Activated T-helper 2 cell treated with anti-CD3 and anti-CD28 coated beads, Interferon-gamma antibody, Interleukin-2, Interleukin-4, amounts not matched to agents 10 μg/mL and 5 μg/mL and 100 μg/mL, durations not matched to agents 14 hours and 24 hours and 36 hours (primary cell): ENCODE results near the gene HUS1B. TPM values are rescaled to one million over a fixed set of nuclear protein-coding genes. Genes with fewer than 3 reads are reported as not detected.

Experiments
- DNase-seq: peaks from one replicate; pipeline ENCODE4 v3.0.0; 2021; ENCODE audit warnings: low spot score
- H3K27ac Mint-ChIP-seq: one replicate; pipeline ENCODE4 v1.8.0; 2021; ENCODE audit warnings: mixed read lengths
- H3K27me3 Mint-ChIP-seq: one replicate; pipeline ENCODE4 v1.8.0; 2021; ENCODE audit warnings: low read depth, mixed read lengths
- H3K36me3 Mint-ChIP-seq: one replicate; pipeline ENCODE4 v1.8.0; 2021; ENCODE audit warnings: low read depth, mixed read lengths
- H3K4me1 Mint-ChIP-seq: one replicate; pipeline ENCODE4 v1.8.0; 2021; ENCODE audit warnings: low read depth, mixed read lengths
- H3K4me3 Mint-ChIP-seq: one replicate; pipeline ENCODE4 v1.8.0; 2021; ENCODE audit warnings: low read depth, mild to moderate bottlenecking, moderate library complexity, mixed read lengths
- H3K9me3 Mint-ChIP-seq: one replicate; pipeline ENCODE4 v1.8.0; 2021; ENCODE audit warnings: mixed read lengths
- intact Hi-C: fragments of 100-400 bp; cut with micrococcal nuclease; formaldehyde crosslinking; loops from one replicate; pipeline ENCODE4 v1.15.1; 2023
- total RNA-seq: library from RNA; stranded (reverse); gene quantifications from 2 replicates; pipeline ENCODE4 v1.2.3, GENCODE V29; 2022

Gene HUS1B
- total RNA-seq, 1 donor from 2014 or later: 1.6 TPM

- H3K4me1 Mint-ChIP-seq: peaks cover 14% of the 10 kb centered on the region
- no peak overlapping the region for H3K4me3 Mint-ChIP-seq
- no peaks in the 10 kb centered on the region for H3K27me3 Mint-ChIP-seq
- intact Hi-C loops: no loop called here
- H3K36me3 Mint-ChIP-seq: peaks cover 40% of the 10 kb centered on the region
- no peak overlapping the region for H3K27ac Mint-ChIP-seq
- H3K9me3 Mint-ChIP-seq: no peaks in the 10 kb centered on the region
- no peak for DNase-seq
Observed at GRCh38 chr6:635233-635632, 21.7 kb downstream of the HUS1B start.

DNA sequence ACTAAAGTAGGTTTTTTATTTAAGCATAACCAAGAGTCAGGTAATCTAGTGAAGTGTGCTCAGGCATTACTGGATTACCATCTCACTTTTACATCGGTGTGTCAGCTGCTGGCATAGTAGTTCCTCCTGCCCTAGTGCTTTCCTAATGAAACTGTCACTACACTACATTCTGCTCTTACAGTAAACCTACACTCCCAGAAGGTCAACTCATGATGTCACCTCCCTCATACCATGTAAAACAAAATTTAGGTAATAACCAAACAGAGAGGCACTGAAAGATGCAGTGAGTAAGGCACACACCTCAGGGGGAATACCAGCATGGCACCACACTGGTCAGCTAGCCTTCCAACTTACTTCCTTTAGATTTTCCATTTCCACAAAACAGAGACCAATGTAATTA, 23.3 kb downstream of the HUS1B start:
- Mint-ChIP-seq H3K27ac (no peak overlapping the region), H3K36me3 (peaks cover 42% of the 10 kb centered on the region)
- DNase-seq: no peak

GRCh38 chr6:628766-629165, 28.1 kb downstream of the HUS1B start:
- peaks cover 29% of the 10 kb centered on the region for H3K36me3 Mint-ChIP-seq
- H3K4me3 Mint-ChIP-seq: no peak overlapping the region
- intact Hi-C loops: no loop called here
- no peaks in the 10 kb centered on the region for H3K27me3 Mint-ChIP-seq
- H3K9me3 Mint-ChIP-seq: no peaks in the 10 kb centered on the region
- H3K4me1 Mint-ChIP-seq: peaks cover 17% of the 10 kb centered on the region
- H3K27ac Mint-ChIP-seq: no peak overlapping the region
- DNase-seq: no peak

More for the DNA sequence above, 23.3 kb downstream of the HUS1B start:
- Mint-ChIP-seq H3K4me1 (peaks cover 20% of the 10 kb centered on the region), H3K4me3 (no peak overlapping the region), H3K9me3 (no peaks in the 10 kb centered on the region), H3K27me3 (no peaks in the 10 kb centered on the region)
- intact Hi-C loops: loop anchor here (5.0 kb wide), 1 partner anchor 39 kb away; no protein-coding TSS in a partner anchor

GRCh38 chr6:626236-626635, 30.7 kb downstream of the HUS1B start:
- Mint-ChIP-seq H3K27me3 (no peaks in the 10 kb centered on the region), H3K9me3 (no peaks in the 10 kb centered on the region), H3K4me3 (no peak overlapping the region), H3K36me3 (peaks cover 19% of the 10 kb centered on the region), H3K4me1 (peaks cover 12% of the 10 kb centered on the region), H3K27ac (no peak overlapping the region)
- intact Hi-C loops: no loop called here
- DNase-seq: no peak

DNA sequence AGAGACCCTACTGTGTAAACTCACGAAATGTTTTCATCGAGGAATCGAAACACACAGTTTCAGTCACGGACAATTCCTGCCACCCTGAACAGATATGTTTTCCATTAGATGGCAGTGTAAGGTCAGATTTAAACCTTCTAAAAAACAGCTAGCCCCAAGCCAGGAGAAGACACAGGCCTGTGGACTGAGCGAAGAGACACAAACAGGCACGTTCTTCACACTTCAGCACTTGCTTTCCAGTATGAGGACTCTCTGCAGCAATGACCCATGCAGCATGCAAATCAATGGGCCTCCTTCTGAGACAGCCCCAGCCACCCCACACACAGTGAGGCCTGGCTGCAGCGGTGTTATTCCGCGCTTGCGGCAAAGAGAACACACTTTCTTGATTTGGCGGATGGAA, 31.9 kb downstream of the HUS1B start:
- H3K27ac Mint-ChIP-seq: no peak overlapping the region
- H3K27me3 Mint-ChIP-seq: no peaks in the 10 kb centered on the region
- H3K9me3 Mint-ChIP-seq: no peaks in the 10 kb centered on the region
- DNase-seq: no peak
- peaks cover 21% of the 10 kb centered on the region for H3K36me3 Mint-ChIP-seq
- intact Hi-C loops: no loop called here
- no peak overlapping the region for H3K4me3 Mint-ChIP-seq
- H3K4me1 Mint-ChIP-seq: peaks cover 12% of the 10 kb centered on the region

DNA sequence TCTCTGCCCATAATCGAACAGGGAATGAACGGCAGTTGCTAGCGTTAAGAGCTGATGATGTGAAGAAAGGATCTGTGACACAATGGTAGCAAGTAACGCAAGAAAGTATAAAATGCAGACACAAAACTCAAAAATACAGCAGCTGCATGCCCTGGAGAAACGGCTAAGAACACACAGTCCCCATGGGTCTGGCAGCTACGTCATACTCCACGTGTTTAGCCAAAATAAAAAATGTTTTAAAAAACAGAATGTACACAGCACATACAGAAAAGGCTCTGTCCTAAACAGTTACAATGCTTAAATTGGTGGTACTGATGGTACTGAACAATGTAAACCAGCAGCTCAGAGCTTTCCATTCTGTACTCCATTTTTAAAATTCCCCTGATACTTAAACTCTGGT, 34.4 kb downstream of the HUS1B start:
- no peak overlapping the region for H3K27ac Mint-ChIP-seq
- H3K9me3 Mint-ChIP-seq: no peaks in the 10 kb centered on the region
- H3K4me1 Mint-ChIP-seq: peaks cover 5% of the 10 kb centered on the region
- DNase-seq: no peak
- H3K36me3 Mint-ChIP-seq: peaks cover 16% of the 10 kb centered on the region
- intact Hi-C loops: no loop called here
- H3K27me3 Mint-ChIP-seq: no peaks in the 10 kb centered on the region
- H3K4me3 Mint-ChIP-seq: no peak overlapping the region

DNA sequence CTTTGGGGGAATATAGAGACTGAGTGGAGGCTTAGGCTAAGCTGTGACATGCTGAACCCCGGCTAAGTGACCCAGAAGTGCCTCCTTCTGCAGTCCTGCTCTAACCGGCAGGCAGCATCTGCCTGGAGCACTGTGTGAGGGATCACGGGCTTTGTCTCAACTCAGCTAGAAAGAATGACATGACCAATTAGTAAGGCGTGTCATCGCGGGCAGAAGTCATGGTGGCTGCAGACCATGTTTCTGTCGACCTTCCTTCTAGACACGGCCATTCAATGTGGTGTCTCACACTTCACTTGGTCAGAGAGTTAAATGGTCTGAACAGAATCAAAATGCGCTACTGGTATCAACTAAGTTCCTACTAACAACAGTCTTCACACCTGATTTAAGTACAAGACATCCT, 35.0 kb downstream of the HUS1B start:
- H3K9me3 Mint-ChIP-seq: no peaks in the 10 kb centered on the region
- peaks cover 2% of the 10 kb centered on the region for H3K4me1 Mint-ChIP-seq
- H3K27ac Mint-ChIP-seq: no peak overlapping the region
- intact Hi-C loops: no loop called here
- no peak for DNase-seq
- H3K36me3 Mint-ChIP-seq: peaks cover 18% of the 10 kb centered on the region
- no peaks in the 10 kb centered on the region for H3K27me3 Mint-ChIP-seq
- no peak overlapping the region for H3K4me3 Mint-ChIP-seq

DNA sequence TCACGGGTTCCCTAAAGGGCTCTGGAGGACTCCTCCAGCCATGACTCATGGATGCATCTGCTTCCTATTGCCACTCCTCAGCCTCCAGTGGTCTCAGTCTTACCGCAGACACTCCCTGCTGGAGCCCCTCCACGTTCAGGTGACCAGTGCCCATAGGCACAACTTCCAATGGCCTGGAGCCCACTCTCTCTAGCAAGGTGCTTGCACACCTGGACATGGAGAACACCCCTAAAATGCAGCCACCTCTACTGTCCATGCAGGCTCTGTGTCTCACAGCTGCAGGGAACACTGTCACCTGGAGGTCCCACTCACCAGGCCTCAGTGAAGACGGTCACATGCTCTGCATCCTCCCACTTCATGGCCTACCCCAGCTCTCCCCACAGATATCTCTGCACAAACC, 36.0 kb downstream of the HUS1B start:
- intact Hi-C loops: no loop called here

GRCh38 chr6:620166-620565, 36.7 kb downstream of the HUS1B start:
- Mint-ChIP-seq H3K36me3 (peaks cover 26% of the 10 kb centered on the region), H3K4me3 (no peak overlapping the region), H3K27me3 (no peaks in the 10 kb centered on the region), H3K4me1 (peaks cover 2% of the 10 kb centered on the region), H3K27ac (no peak overlapping the region), H3K9me3 (no peaks in the 10 kb centered on the region)
- DNase-seq: no peak
- intact Hi-C loops: no loop called here

More for the DNA sequence above, 36.0 kb downstream of the HUS1B start:
- no peak for DNase-seq
- H3K27ac Mint-ChIP-seq: no peak overlapping the region
- no peaks in the 10 kb centered on the region for H3K9me3 Mint-ChIP-seq
- H3K36me3 Mint-ChIP-seq: peaks cover 20% of the 10 kb centered on the region
- no peak overlapping the region for H3K4me3 Mint-ChIP-seq
- H3K27me3 Mint-ChIP-seq: no peaks in the 10 kb centered on the region
- peaks cover 2% of the 10 kb centered on the region for H3K4me1 Mint-ChIP-seq

DNA sequence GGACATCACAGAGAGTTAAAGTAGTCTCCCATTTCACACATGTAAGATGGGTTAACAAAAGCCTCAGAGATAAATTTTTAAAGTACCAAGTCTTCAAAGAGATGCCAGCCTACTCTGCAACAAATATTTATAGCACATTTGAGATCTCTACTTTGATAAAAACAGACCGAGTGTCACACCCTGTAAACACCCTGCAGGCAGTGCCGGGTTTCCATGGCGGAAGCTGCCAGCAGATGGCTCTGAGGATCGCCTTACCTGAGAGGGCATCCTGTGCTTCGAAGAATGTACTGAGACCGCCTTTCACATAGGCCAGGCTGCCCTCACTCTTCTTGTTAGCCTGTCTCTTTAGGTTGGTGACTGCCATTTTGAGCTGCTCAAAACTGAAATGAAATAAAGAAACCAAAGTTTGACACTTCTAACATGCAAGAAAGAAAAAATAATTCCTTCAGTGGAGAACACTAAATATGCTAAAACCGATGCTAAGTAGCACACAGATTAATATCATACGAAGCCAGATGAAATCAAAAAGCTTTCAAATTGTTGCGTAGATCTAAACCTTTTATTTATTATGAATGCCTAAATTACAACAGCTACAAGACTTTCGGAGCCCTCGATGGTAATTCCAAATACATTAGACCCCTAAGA, 39.3 kb downstream of the HUS1B start:
- H3K27me3 Mint-ChIP-seq: no peaks in the 10 kb centered on the region
- H3K4me1 Mint-ChIP-seq: peaks cover 2% of the 10 kb centered on the region
- no peak overlapping the region for H3K4me3 Mint-ChIP-seq
- no peak overlapping the region for H3K27ac Mint-ChIP-seq
- peaks cover 30% of the 10 kb centered on the region for H3K36me3 Mint-ChIP-seq
- intact Hi-C loops: no loop called here
- H3K9me3 Mint-ChIP-seq: no peaks in the 10 kb centered on the region
- no peak for DNase-seq

GRCh38 chr6:613981-614380, 42.9 kb downstream of the HUS1B start:
- H3K36me3 Mint-ChIP-seq: peaks cover 28% of the 10 kb centered on the region
- intact Hi-C loops: no loop called here
- no peaks in the 10 kb centered on the region for H3K9me3 Mint-ChIP-seq
- DNase-seq: no peak
- no peaks in the 10 kb centered on the region for H3K27me3 Mint-ChIP-seq
- no peak overlapping the region for H3K4me3 Mint-ChIP-seq
- no peak overlapping the region for H3K27ac Mint-ChIP-seq
- H3K4me1 Mint-ChIP-seq: peaks cover 10% of the 10 kb centered on the region

- H3K9me3 Mint-ChIP-seq: no peaks in the 10 kb centered on the region
Observed at GRCh38 chr6:611928-612327, 45.0 kb downstream of the HUS1B start.

GRCh38 chr6:610882-611281, 46.0 kb downstream of the HUS1B start:
- H3K27me3 Mint-ChIP-seq: no peaks in the 10 kb centered on the region
- no peak overlapping the region for H3K4me3 Mint-ChIP-seq
- peaks cover 32% of the 10 kb centered on the region for H3K36me3 Mint-ChIP-seq
- peak overlapping the region; percentile 44 for H3K27ac Mint-ChIP-seq
- no peak for DNase-seq
- intact Hi-C loops: no loop called here
- H3K9me3 Mint-ChIP-seq: peaks cover 2% of the 10 kb centered on the region
- H3K4me1 Mint-ChIP-seq: peaks cover 9% of the 10 kb centered on the region

More at GRCh38 chr6:611928-612327, 45.0 kb downstream of the HUS1B start:
- Mint-ChIP-seq H3K4me3 (no peak overlapping the region), H3K4me1 (peaks cover 9% of the 10 kb centered on the region), H3K27ac (no peak overlapping the region), H3K36me3 (peaks cover 27% of the 10 kb centered on the region), H3K27me3 (no peaks in the 10 kb centered on the region)
- intact Hi-C loops: no loop called here
- no peak for DNase-seq

- intact Hi-C loops: no loop called here
- Mint-ChIP-seq H3K4me3 (no peak overlapping the region), H3K27me3 (no peaks in the 10 kb centered on the region)
Observed at GRCh38 chr6:609905-610304, 47.0 kb downstream of the HUS1B start.

More at GRCh38 chr6:609905-610304, 47.0 kb downstream of the HUS1B start:
- Mint-ChIP-seq H3K4me1 (peaks cover 9% of the 10 kb centered on the region), H3K9me3 (peaks cover 4% of the 10 kb centered on the region), H3K36me3 (peaks cover 29% of the 10 kb centered on the region), H3K27ac (no peak overlapping the region)
- DNase-seq: no peak
